BLaER1 (cell line): ENCODE measurements around the gene CCDC9.

Experiments
- H3K27ac ChIP-seq: shearing (Covaris generic); formaldehyde crosslinking; 2 replicates; pipeline ENCODE4 v1.8.1; 2022
- H3K27me3 ChIP-seq: shearing (Covaris generic); formaldehyde crosslinking; 2 replicates; pipeline ENCODE4 v1.8.1; 2022
- H3K36me3 ChIP-seq: shearing (Covaris generic); formaldehyde crosslinking; 2 replicates; pipeline ENCODE4 v1.8.1; 2022
- H3K4me1 ChIP-seq: shearing (Covaris generic); formaldehyde crosslinking; 2 replicates; pipeline ENCODE4 v1.8.1; 2022
- H3K4me2 ChIP-seq: shearing (Covaris generic); formaldehyde crosslinking; 2 replicates; pipeline ENCODE4 v1.8.1; 2022
- H3K4me3 ChIP-seq: shearing (Covaris generic); formaldehyde crosslinking; 2 replicates; pipeline ENCODE4 v1.8.1; 2022
- H3K9ac ChIP-seq: shearing (Covaris generic); formaldehyde crosslinking; 2 replicates; pipeline ENCODE4 v1.8.1; 2022
- H3K9me3 ChIP-seq: shearing (Covaris generic); formaldehyde crosslinking; 2 replicates; pipeline ENCODE4 v1.8.1; 2022
- H4K20me1 ChIP-seq: shearing (Covaris generic); formaldehyde crosslinking; 2 replicates; pipeline ENCODE4 v1.8.1; 2022
- Cebpa-rat ChIP-seq: shearing (Covaris generic); IDR thresholded peaks from 2 replicates; pipeline ENCODE4 v1.8.1; 2022

CCDC9 gene

GRCh38 chr19:47310819-47311218 is 54.5 kb downstream of the CCDC9 start:
- Histone ChIP-seq H3K27me3 (peaks cover 68% of the 10 kb centered on the region), H3K4me1 (peaks cover 20% of the 10 kb centered on the region), H3K9ac (no peak overlapping the region), H3K9me3 (no peaks in the 10 kb centered on the region), H4K20me1 (peaks cover 25% of the 10 kb centered on the region; the same call in 1 of the 2 replicates), H3K36me3 (no peaks in the 10 kb centered on the region), H3K4me2 (no peak overlapping the region), H3K4me3 (no peak overlapping the region), H3K27ac (no peak overlapping the region)
- TF ChIP-seq Cebpa-rat: no peak

GRCh38 chr19:47312366-47313006 is 56.2 kb downstream of the CCDC9 start:
- peaks cover 52% of the 10 kb centered on the region for H3K27me3 ChIP-seq
- no peaks in the 10 kb centered on the region for H3K9me3 ChIP-seq
- H3K27ac ChIP-seq: no peak overlapping the region
- no peak overlapping the region for H3K4me3 ChIP-seq
- H3K4me1 ChIP-seq: peaks cover 20% of the 10 kb centered on the region
- no peaks in the 10 kb centered on the region for H3K36me3 ChIP-seq
- TF ChIP-seq Cebpa-rat: no peak
- H4K20me1 ChIP-seq: peaks cover 25% of the 10 kb centered on the region; the same call in 1 of the 2 replicates
- H3K9ac ChIP-seq: no peak overlapping the region
- no peak overlapping the region for H3K4me2 ChIP-seq

GRCh38 chr19:47313754-47314295 is 57.5 kb downstream of the CCDC9 start:
- Histone ChIP-seq H3K27ac (no peak overlapping the region), H3K4me1 (peaks cover 14% of the 10 kb centered on the region), H3K9ac (no peak overlapping the region), H4K20me1 (peaks cover 25% of the 10 kb centered on the region; the same call in 1 of the 2 replicates), H3K4me3 (no peak overlapping the region), H3K36me3 (no peaks in the 10 kb centered on the region), H3K4me2 (no peak overlapping the region), H3K27me3 (peaks cover 39% of the 10 kb centered on the region), H3K9me3 (no peaks in the 10 kb centered on the region)
- TF ChIP-seq Cebpa-rat: no peak

GRCh38 chr19:47315125-47315821 is 58.9 kb downstream of the CCDC9 start:
- Histone ChIP-seq H3K9ac (no peak overlapping the region), H3K27ac (no peak overlapping the region), H3K4me3 (no peak overlapping the region), H4K20me1 (peaks cover 13% of the 10 kb centered on the region; the same call in 1 of the 2 replicates), H3K4me1 (no peaks in the 10 kb centered on the region), H3K27me3 (peaks cover 24% of the 10 kb centered on the region), H3K36me3 (no peaks in the 10 kb centered on the region), H3K4me2 (no peak overlapping the region), H3K9me3 (no peaks in the 10 kb centered on the region)
- TF ChIP-seq Cebpa-rat: no peak

- peaks cover 12% of the 10 kb centered on the region for H3K27me3 ChIP-seq
- H3K4me2 ChIP-seq: no peak overlapping the region
- peaks cover 4% of the 10 kb centered on the region; the same call in 1 of the 2 replicates for H3K9me3 ChIP-seq
- H3K27ac ChIP-seq: no peak overlapping the region
- H3K4me1 ChIP-seq: no peaks in the 10 kb centered on the region
- H3K9ac ChIP-seq: no peak overlapping the region
- no peak overlapping the region for H3K4me3 ChIP-seq
- no peaks in the 10 kb centered on the region for H3K36me3 ChIP-seq
- H4K20me1 ChIP-seq: 0 out of 2 replicates have a peak, but pooled peaks cover under 1% of the 10 kb centered on the region
- TF ChIP-seq Cebpa-rat: no peak
These were observed 60.2 kb downstream of the CCDC9 start for GRCh38 chr19:47316513-47316912.

GRCh38 chr19:47319923-47320871 is 63.9 kb downstream of the CCDC9 start:
- H3K4me2 ChIP-seq: no peak overlapping the region
- no peak overlapping the region for H3K9ac ChIP-seq

More at GRCh38 chr19:47319923-47320871, 63.9 kb downstream of the CCDC9 start:
- Histone ChIP-seq H3K4me1 (peaks cover 5% of the 10 kb centered on the region; the same call in 1 of the 2 replicates), H3K27me3 (no peaks in the 10 kb centered on the region; the same call in 1 of the 2 replicates), H3K4me3 (no peak overlapping the region), H3K36me3 (no peaks in the 10 kb centered on the region), H3K27ac (no peak overlapping the region), H4K20me1 (no peaks in the 10 kb centered on the region), H3K9me3 (peaks cover 7% of the 10 kb centered on the region; the same call in 1 of the 2 replicates)
- TF ChIP-seq Cebpa-rat: no peak
